DOHH2 (cell line): ENCODE results near the gene AANAT.

Source experiments
- EZH2phosphoT487 ChIP-seq: fragments of 200-600 bp; sonication (generic); IDR thresholded peaks from 2 replicates; pipeline ENCODE4 v1.6.1; 2017; ENCODE audit warnings: borderline replicate concordance, mild to moderate bottlenecking, antibody characterized with exemption, low read length, moderate library complexity, mixed read lengths
- TF ChIP-seq, protein P1 (sequence below): fragments of 200-600 bp; sonication (generic); IDR thresholded peaks from one replicate; pipeline ENCODE4 v1.5.1; 2014; ENCODE audit warnings: antibody characterized with exemption, mild to moderate bottlenecking, low read depth, low read length; ENCODE audit not compliant: poor library complexity, severe bottlenecking

DNA sequence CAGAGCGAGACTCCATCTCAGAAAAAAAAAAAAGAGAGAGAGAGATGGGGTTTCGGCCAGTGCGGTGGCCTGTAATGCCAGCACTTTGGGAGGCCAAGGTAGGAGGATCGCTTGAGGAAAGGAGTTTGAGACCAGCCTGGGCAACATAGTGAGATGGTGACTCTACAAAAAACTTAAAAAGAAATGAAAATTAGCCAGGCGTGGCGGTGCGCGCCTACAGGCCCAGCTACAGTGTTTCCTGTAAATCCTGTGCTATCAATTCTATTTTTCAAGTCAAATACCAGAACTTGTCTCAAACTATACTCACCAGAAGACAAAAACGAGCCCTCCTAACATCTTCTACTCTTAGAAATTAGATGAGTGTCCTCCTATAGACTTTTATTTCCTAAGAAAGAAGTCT, 33.7 kb upstream of the AANAT start:
- TF ChIP-seq, protein P1, sequence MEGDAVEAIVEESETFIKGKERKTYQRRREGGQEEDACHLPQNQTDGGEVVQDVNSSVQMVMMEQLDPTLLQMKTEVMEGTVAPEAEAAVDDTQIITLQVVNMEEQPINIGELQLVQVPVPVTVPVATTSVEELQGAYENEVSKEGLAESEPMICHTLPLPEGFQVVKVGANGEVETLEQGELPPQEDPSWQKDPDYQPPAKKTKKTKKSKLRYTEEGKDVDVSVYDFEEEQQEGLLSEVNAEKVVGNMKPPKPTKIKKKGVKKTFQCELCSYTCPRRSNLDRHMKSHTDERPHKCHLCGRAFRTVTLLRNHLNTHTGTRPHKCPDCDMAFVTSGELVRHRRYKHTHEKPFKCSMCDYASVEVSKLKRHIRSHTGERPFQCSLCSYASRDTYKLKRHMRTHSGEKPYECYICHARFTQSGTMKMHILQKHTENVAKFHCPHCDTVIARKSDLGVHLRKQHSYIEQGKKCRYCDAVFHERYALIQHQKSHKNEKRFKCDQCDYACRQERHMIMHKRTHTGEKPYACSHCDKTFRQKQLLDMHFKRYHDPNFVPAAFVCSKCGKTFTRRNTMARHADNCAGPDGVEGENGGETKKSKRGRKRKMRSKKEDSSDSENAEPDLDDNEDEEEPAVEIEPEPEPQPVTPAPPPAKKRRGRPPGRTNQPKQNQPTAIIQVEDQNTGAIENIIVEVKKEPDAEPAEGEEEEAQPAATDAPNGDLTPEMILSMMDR, result no peak
- TF ChIP-seq EZH2phosphoT487, result no peak
